ENCODE data around the gene ADCY2.

The ADCY2 gene

DNA sequence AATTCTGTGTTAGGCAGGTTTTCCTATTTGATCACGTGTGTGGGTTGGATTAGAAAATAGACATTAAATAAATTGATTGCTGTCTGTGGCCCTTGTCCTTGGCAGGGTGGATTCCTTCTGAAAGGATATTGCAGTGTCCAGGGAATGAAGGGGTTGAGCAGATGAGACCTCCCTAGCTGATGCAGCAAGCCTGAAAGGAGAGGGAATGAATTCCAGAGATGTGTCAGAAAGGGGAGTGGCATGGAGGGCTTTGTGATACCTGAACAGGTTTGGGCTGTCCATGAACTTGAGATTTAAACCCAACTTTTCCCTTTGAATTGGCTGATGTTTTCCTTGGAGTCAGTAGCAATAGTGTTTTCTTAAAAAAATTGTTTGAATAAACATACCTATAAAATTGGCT, 66.8 kb downstream of the ADCY2 start:
- H3K36me3 ChIP-seq (ENCODE audit: insufficient read depth, insufficient read length, low read length): peaks cover 4% of the 10 kb centered on the region
- no peak for DNase-seq (ENCODE audit: low read depth, low spot score)
- TF ChIP-seq ZNF274 (IDR thresholded peaks at IDR 0.05; ENCODE audit: low read depth, low read length): no peak
- no peak for TF ChIP-seq YY1 (IDR thresholded peaks at IDR 0.05; ENCODE audit: insufficient read depth, insufficient read length)
- no peak for TF ChIP-seq SUZ12 (IDR thresholded peaks at IDR 0.05; ENCODE audit: extremely low read depth, insufficient read depth, insufficient read length)
- 0 out of 2 replicates have a peak, but pooled peaks cover 2% of the 10 kb centered on the region for H3K9me3 ChIP-seq (ENCODE audit: insufficient read depth, low read length)
- H3K4me3 ChIP-seq (ENCODE audit: insufficient read length, low read depth): no peak overlapping the region
- no peaks in the 10 kb centered on the region for H3K27me3 ChIP-seq (ENCODE audit: insufficient read depth, insufficient read length)
- no peak overlapping the region for H3K9ac ChIP-seq (ENCODE audit: insufficient read length, low read depth)
- peaks cover 3% of the 10 kb centered on the region for H3K4me1 ChIP-seq (ENCODE audit: insufficient read depth, insufficient read length)

DNA sequence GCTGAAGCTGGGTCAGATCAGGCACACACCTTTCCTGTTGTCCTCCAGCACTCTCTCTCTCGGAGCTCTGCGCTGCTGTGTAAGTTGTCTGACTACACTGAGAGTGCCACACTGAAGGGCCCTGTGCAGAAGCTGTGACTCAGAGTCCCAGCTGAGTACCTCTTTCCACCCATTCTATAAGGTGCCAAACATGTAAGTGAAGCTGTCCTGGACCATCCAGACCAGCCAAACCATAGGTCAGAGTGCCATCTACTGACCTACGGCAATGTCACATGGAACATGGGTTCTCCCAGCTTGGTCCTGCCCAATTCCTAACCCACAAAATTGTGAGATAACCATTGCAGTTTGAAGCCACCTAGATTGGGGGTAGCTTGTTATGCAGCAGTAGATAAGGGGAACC, 68.2 kb downstream of the ADCY2 start:
- no peak overlapping the region for H3K4me3 ChIP-seq (ENCODE audit: insufficient read length, low read depth)
- peaks cover under 1% of the 10 kb centered on the region for H3K36me3 ChIP-seq (ENCODE audit: insufficient read depth, insufficient read length, low read length)
- no peaks in the 10 kb centered on the region for H3K27me3 ChIP-seq (ENCODE audit: insufficient read depth, insufficient read length)
- no peak for DNase-seq (ENCODE audit: low read depth, low spot score)
- no peak overlapping the region for H3K9ac ChIP-seq (ENCODE audit: insufficient read length, low read depth)
- peaks cover 3% of the 10 kb centered on the region for H3K4me1 ChIP-seq (ENCODE audit: insufficient read depth, insufficient read length)
- no peak for TF ChIP-seq YY1 (IDR thresholded peaks at IDR 0.05; ENCODE audit: insufficient read depth, insufficient read length)
- no peaks in the 10 kb centered on the region for H3K9me3 ChIP-seq (ENCODE audit: insufficient read depth, low read length)

DNA sequence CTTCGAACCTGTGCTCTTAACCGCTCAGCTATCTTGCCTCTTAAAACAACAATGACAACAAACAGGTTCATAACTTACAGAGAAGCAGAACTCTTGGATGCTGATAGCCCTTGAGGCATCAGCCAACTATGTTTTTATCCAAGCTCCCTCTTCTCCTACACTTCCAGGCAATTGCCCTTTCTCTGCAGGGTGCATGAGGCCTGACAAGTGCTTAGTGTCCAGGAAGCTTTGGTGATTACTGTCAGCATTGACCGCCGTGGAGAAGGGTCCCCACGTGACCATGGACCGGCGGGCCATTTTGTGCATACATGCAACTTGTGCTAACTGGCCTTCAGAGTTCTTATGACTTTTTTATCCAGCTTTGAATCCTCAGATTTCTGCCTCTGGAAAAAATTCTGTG, 71.2 kb downstream of the ADCY2 start:
- H3K4me3 ChIP-seq (ENCODE audit: insufficient read length, low read depth): no peak overlapping the region
- TF ChIP-seq ZNF274 (IDR thresholded peaks at IDR 0.05; ENCODE audit: low read depth, low read length): no peak
- TF ChIP-seq YY1 (IDR thresholded peaks at IDR 0.05; ENCODE audit: insufficient read depth, insufficient read length): no peak
- TF ChIP-seq SUZ12 (IDR thresholded peaks at IDR 0.05; ENCODE audit: extremely low read depth, insufficient read depth, insufficient read length): no peak
- peaks cover 3% of the 10 kb centered on the region for H3K4me1 ChIP-seq (ENCODE audit: insufficient read depth, insufficient read length)
- peaks cover 17% of the 10 kb centered on the region for H3K9me3 ChIP-seq (ENCODE audit: insufficient read depth, low read length)
- no peak for DNase-seq (ENCODE audit: low read depth, low spot score)
- no peaks in the 10 kb centered on the region for H3K36me3 ChIP-seq (ENCODE audit: insufficient read depth, insufficient read length, low read length)
- H3K9ac ChIP-seq (ENCODE audit: insufficient read length, low read depth): no peak overlapping the region
- no peaks in the 10 kb centered on the region for H3K27me3 ChIP-seq (ENCODE audit: insufficient read depth, insufficient read length)

DNA sequence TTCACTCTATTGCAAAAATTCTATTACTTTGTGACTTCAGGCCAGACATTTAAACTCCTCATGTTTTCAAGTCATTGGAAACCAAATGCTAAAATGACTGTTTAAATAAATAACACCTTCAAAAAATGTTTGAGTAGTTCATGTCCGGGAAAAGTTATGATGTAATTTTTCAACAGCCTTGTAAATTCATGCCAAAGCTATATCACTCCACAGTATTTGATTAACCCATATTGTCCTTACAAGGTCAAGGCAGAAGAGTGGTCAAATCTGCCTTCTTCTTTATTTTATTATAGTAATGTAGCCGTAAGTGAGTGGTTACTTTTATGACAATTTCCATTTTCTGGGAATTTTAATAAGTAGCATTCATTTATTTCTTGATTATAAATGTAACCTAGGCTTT, 72.8 kb downstream of the ADCY2 start:
- Histone ChIP-seq H3K36me3 (ENCODE audit: insufficient read depth, insufficient read length, low read length) (no peaks in the 10 kb centered on the region), H3K4me3 (ENCODE audit: insufficient read length, low read depth) (no peak overlapping the region), H3K9ac (ENCODE audit: insufficient read length, low read depth) (no peak overlapping the region), H3K4me1 (ENCODE audit: insufficient read depth, insufficient read length) (peaks cover 5% of the 10 kb centered on the region), H3K27me3 (ENCODE audit: insufficient read depth, insufficient read length) (no peaks in the 10 kb centered on the region), H3K9me3 (ENCODE audit: insufficient read depth, low read length) (peaks cover 19% of the 10 kb centered on the region)
- no peak for TF ChIP-seq ZNF274 (IDR thresholded peaks at IDR 0.05; ENCODE audit: low read depth, low read length)
- TF ChIP-seq SUZ12 (IDR thresholded peaks at IDR 0.05; ENCODE audit: extremely low read depth, insufficient read depth, insufficient read length): no peak
- TF ChIP-seq YY1 (IDR thresholded peaks at IDR 0.05; ENCODE audit: insufficient read depth, insufficient read length): no peak
- no peak for DNase-seq (ENCODE audit: low read depth, low spot score)

DNA sequence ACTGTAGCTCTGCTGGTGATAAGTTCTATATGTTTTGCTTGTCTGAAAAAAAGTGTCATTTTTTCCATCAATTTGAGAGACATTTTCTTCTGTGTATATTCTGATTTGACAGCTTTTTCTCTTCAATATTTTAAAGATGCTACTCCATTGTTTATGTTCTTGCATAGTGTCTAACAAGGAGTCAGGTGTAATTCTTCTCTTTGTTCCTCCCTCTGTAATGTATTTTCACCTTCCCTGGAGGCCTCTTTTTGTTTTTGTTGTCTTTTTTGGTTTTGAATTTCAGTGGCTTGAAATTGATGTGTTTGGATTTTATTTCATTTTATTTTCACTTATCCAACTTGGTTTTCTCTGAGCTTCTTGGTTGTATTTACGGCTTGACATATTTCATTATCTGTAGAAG, 75.8 kb downstream of the ADCY2 start:
- peaks cover 19% of the 10 kb centered on the region for H3K9me3 ChIP-seq (ENCODE audit: insufficient read depth, low read length)
- H3K4me3 ChIP-seq (ENCODE audit: insufficient read length, low read depth): no peak overlapping the region
- no peak overlapping the region for H3K9ac ChIP-seq (ENCODE audit: insufficient read length, low read depth)
- no peaks in the 10 kb centered on the region for H3K36me3 ChIP-seq (ENCODE audit: insufficient read depth, insufficient read length, low read length)
- no peaks in the 10 kb centered on the region for H3K27me3 ChIP-seq (ENCODE audit: insufficient read depth, insufficient read length)
- no peak for DNase-seq (ENCODE audit: low read depth, low spot score)
- no peak for TF ChIP-seq SUZ12 (IDR thresholded peaks at IDR 0.05; ENCODE audit: extremely low read depth, insufficient read depth, insufficient read length)
- TF ChIP-seq ZNF274 (IDR thresholded peaks at IDR 0.05; ENCODE audit: low read depth, low read length): no peak
- no peak for TF ChIP-seq YY1 (IDR thresholded peaks at IDR 0.05; ENCODE audit: insufficient read depth, insufficient read length)
- H3K4me1 ChIP-seq (ENCODE audit: insufficient read depth, insufficient read length): peaks cover 3% of the 10 kb centered on the region

DNA sequence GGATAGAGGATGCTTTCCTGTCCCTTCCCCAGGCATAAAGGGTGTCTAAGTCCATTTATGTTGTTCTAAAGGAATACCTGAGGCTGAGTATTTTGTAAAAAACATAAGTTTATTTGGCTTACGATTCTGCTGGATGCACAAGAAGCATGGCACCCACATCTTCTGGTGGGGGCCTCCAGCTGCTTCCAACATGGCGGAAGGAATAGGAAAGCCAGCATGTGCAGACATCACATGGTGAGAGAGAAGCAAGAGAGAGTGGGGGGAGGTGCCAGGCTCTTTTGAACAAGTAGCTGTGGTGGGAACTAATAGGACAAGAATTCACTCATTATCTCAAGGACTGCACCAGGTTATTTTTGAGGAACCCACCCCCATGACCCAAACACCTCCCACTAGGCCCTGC, 77.2 kb downstream of the ADCY2 start:
- H3K27me3 ChIP-seq (ENCODE audit: insufficient read depth, insufficient read length): no peaks in the 10 kb centered on the region
- no peak overlapping the region for H3K9ac ChIP-seq (ENCODE audit: insufficient read length, low read depth)
- TF ChIP-seq YY1 (IDR thresholded peaks at IDR 0.05; ENCODE audit: insufficient read depth, insufficient read length) (no peak), ZNF274 (IDR thresholded peaks at IDR 0.05; ENCODE audit: low read depth, low read length) (no peak), SUZ12 (IDR thresholded peaks at IDR 0.05; ENCODE audit: extremely low read depth, insufficient read depth, insufficient read length) (no peak)
- no peaks in the 10 kb centered on the region for H3K36me3 ChIP-seq (ENCODE audit: insufficient read depth, insufficient read length, low read length)
- peaks cover 3% of the 10 kb centered on the region for H3K4me1 ChIP-seq (ENCODE audit: insufficient read depth, insufficient read length)
- peaks cover 19% of the 10 kb centered on the region for H3K9me3 ChIP-seq (ENCODE audit: insufficient read depth, low read length)
- no peak for DNase-seq (ENCODE audit: low read depth, low spot score)
- H3K4me3 ChIP-seq (ENCODE audit: insufficient read length, low read depth): no peak overlapping the region

DNA sequence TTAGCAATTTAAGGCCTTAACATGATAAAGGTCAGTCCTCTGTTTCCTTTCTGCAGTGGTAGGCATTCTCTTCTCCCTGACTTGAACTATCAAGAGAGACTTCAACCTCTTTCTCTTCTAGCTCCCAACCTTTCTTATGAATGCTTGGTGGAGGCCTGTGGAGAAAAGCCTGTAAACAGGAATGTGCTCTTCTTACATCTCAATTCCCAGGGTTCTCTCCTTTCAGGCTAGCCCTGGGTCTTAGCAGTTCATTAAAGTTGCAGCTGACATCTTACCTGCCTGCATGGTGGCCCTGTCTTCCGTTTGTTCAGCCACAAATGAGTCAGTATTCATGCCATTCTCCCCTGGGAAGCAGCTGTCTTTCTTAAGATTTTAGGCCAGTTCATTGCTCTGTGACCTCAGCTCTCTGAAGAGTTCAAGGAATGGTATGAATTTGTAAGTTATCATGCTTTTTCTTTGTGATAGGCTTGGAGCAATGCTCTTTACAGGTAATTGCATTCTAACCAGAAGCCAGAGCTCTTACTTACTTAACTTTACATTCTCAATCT, 77.8 kb downstream of the ADCY2 start:
- TF ChIP-seq ZNF274 (IDR thresholded peaks at IDR 0.05; ENCODE audit: low read depth, low read length): no peak
- TF ChIP-seq YY1 (IDR thresholded peaks at IDR 0.05; ENCODE audit: insufficient read depth, insufficient read length): no peak
- no peak for TF ChIP-seq SUZ12 (IDR thresholded peaks at IDR 0.05; ENCODE audit: extremely low read depth, insufficient read depth, insufficient read length)

More for the DNA sequence above, 77.8 kb downstream of the ADCY2 start:
- Histone ChIP-seq H3K4me3 (ENCODE audit: insufficient read length, low read depth) (no peak overlapping the region), H3K9ac (ENCODE audit: insufficient read length, low read depth) (no peak overlapping the region), H3K27me3 (ENCODE audit: insufficient read depth, insufficient read length) (no peaks in the 10 kb centered on the region), H3K36me3 (ENCODE audit: insufficient read depth, insufficient read length, low read length) (no peaks in the 10 kb centered on the region), H3K9me3 (ENCODE audit: insufficient read depth, low read length) (peaks cover 19% of the 10 kb centered on the region), H3K4me1 (ENCODE audit: insufficient read depth, insufficient read length) (peaks cover 3% of the 10 kb centered on the region)
- peak; percentile 74 for DNase-seq (ENCODE audit: low read depth, low spot score)
